Fibroblast of pulmonary artery (primary cell): ENCODE measurements around the gene ZGRF1.
"Not testable (repeated sequence)": the region's sequence is repeated elsewhere in the genome, so short reads cannot be mapped to it uniquely, and the experiment has no call there.

ENCODE experiments used
- DNase-seq: peaks from one replicate; pipeline ENCODE4 v3.0.0-alpha.2; 2010; ENCODE audit warnings: low read depth
- H3K4me3 ChIP-seq: replicated peaks from 2 replicates; pipeline ENCODE4 v1.5.1; 2011; ENCODE audit warnings: low read depth, mild to moderate bottlenecking, control low read depth, low read length, moderate library complexity
- CTCF ChIP-seq: IDR thresholded peaks from 2 replicates; pipeline ENCODE4 v1.5.1; 2011; ENCODE audit warnings: mild to moderate bottlenecking, control low read depth, low read length, inconsistent platforms; ENCODE audit errors: missing control alignments

ZGRF1 gene

GRCh38 chr4:112564706-112565270, 71.9 kb downstream of the ZGRF1 start:
- no peak overlapping the region for H3K4me3 ChIP-seq
- DNase-seq: no peak
- TF ChIP-seq CTCF: no peak

GRCh38 chr4:112563431-112564200, 73.1 kb downstream of the ZGRF1 start:
- no peak for TF ChIP-seq CTCF
- no peak overlapping the region for H3K4me3 ChIP-seq
- DNase-seq: no peak

GRCh38 chr4:112562254-112562879, 74.3 kb downstream of the ZGRF1 start:
- DNase-seq: no peak
- no peak overlapping the region for H3K4me3 ChIP-seq
- no peak for TF ChIP-seq CTCF

- DNase-seq: no peak
- TF ChIP-seq CTCF: no peak
- H3K4me3 ChIP-seq: no peak overlapping the region
These were observed 76.6 kb downstream of the ZGRF1 start for GRCh38 chr4:112560084-112560483.

- no peak for TF ChIP-seq CTCF
- no peak for DNase-seq
- H3K4me3 ChIP-seq: no peak overlapping the region
These were observed 77.7 kb downstream of the ZGRF1 start for GRCh38 chr4:112559053-112559452.

- TF ChIP-seq CTCF: no peak
- DNase-seq: no peak
- H3K4me3 ChIP-seq: no peak overlapping the region
These were observed 78.9 kb downstream of the ZGRF1 start for GRCh38 chr4:112557676-112558411.

GRCh38 chr4:112554271-112554670, 82.4 kb downstream of the ZGRF1 start:
- not testable (repeated sequence) for DNase-seq

More at GRCh38 chr4:112554271-112554670, 82.4 kb downstream of the ZGRF1 start:
- H3K4me3 ChIP-seq: not testable (repeated sequence)
